ENCODE measurements around the gene PLA2G6.

Gene PLA2G6

DNA sequence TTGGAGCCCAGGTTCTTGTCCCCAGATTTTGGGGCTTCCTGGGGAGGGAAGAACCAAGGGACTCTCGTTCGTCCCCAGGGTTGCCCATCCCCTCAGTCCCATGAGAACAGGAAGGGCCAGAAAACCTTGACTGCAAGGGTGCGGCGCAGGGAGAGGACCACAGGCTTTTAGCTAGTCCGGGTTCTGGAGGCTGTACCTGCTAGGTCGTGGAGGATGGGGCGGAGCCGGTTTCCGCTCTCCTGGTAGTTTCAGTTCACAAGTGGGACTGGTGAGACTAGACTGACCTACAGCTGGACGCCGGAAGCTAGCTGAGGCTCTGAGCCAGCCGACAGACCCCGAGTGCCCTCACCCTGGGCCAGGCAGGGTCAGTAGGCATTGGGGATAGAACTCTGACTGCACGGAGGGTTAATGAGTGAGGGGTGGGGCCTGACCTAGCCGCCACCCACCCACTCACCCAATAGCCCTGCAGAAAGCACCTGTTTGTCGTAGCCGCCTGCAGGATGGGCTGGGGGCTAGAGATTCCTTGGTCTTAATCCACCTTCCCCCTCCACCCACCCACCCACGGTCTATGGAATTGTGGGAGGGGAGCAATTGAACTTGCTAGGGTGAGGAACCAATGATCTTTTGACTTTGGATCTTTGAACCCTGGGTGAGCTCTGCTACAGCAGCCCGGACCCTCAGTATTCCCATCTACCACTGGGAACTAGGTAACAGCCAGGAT is 21.6 kb upstream of the PLA2G6 start:
- Histone ChIP-seq H3K27ac (peak overlapping the region; percentile 88), H3K4me1 (no peaks in the 10 kb centered on the region), H3K36me3 (ENCODE audit: control insufficient read depth, insufficient read depth, low read length) (no peaks in the 10 kb centered on the region), H3K4me2 (ENCODE audit: low read length) (peak overlapping the region; percentile 99), H2AFZ (peak overlapping the region; percentile 76), H3K4me3 (ENCODE audit: low read depth, low read length) (peak overlapping the region; percentile 64), H3K27me3 (ENCODE audit: control insufficient read depth, insufficient read depth, low read length) (no peaks in the 10 kb centered on the region), H3K9ac (no peak overlapping the region), H3K9me3 (ENCODE audit: control insufficient read depth, low read length) (no peaks in the 10 kb centered on the region), H3K79me2 (no peaks in the 10 kb centered on the region)
- TF ChIP-seq, protein P1, sequence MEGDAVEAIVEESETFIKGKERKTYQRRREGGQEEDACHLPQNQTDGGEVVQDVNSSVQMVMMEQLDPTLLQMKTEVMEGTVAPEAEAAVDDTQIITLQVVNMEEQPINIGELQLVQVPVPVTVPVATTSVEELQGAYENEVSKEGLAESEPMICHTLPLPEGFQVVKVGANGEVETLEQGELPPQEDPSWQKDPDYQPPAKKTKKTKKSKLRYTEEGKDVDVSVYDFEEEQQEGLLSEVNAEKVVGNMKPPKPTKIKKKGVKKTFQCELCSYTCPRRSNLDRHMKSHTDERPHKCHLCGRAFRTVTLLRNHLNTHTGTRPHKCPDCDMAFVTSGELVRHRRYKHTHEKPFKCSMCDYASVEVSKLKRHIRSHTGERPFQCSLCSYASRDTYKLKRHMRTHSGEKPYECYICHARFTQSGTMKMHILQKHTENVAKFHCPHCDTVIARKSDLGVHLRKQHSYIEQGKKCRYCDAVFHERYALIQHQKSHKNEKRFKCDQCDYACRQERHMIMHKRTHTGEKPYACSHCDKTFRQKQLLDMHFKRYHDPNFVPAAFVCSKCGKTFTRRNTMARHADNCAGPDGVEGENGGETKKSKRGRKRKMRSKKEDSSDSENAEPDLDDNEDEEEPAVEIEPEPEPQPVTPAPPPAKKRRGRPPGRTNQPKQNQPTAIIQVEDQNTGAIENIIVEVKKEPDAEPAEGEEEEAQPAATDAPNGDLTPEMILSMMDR (IDR thresholded peaks at IDR 0.05) = no peak

DNA sequence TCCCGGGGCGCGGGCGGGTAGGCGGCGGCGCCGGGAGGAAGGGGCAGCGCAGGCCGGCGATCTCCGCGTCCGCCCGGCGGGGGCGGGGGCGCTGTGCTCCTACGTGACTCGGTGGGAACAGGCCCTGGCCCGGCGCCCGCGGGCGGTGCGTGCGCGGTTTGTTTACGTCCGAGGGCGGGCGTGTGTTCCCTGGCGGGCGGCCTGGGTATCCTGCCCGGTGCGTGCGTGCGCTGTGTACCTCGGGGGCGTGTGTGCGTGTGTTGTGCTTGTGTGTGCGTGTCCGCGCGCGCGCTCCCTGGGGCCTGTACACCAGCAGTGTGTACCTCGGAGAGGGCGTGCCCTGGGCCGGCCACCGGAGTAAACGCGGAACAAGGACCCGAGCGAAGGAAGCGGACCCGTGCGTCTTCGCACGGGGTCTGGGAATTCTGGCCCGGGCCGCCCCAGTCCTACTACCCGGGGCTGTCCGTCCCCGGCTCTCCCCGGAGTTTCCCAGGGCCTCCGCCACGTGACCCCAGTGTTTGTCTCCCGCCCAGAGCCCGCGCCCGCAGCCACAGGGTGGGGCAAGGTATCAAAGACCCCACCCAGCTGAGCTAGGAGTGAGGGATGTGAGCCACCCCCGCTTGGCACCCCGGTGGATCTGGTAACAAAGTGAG is 20.9 kb upstream of the PLA2G6 start:
- no peak overlapping the region for H3K9ac ChIP-seq
- no peaks in the 10 kb centered on the region for H3K27me3 ChIP-seq (ENCODE audit: control insufficient read depth, insufficient read depth, low read length)
- H3K27ac ChIP-seq = peak overlapping the region; percentile 88
- peak overlapping the region; percentile 76 for H2AFZ ChIP-seq
- no peaks in the 10 kb centered on the region for H3K79me2 ChIP-seq
- no peaks in the 10 kb centered on the region for H3K36me3 ChIP-seq (ENCODE audit: control insufficient read depth, insufficient read depth, low read length)
- H3K4me2 ChIP-seq (ENCODE audit: low read length) = peak overlapping the region; percentile 99
- H3K4me1 ChIP-seq = no peaks in the 10 kb centered on the region
- peak overlapping the region; percentile 64 for H3K4me3 ChIP-seq (ENCODE audit: low read depth, low read length)
- TF ChIP-seq, protein P1 (IDR thresholded peaks at IDR 0.05) = no peak
- no peaks in the 10 kb centered on the region for H3K9me3 ChIP-seq (ENCODE audit: control insufficient read depth, low read length)

DNA sequence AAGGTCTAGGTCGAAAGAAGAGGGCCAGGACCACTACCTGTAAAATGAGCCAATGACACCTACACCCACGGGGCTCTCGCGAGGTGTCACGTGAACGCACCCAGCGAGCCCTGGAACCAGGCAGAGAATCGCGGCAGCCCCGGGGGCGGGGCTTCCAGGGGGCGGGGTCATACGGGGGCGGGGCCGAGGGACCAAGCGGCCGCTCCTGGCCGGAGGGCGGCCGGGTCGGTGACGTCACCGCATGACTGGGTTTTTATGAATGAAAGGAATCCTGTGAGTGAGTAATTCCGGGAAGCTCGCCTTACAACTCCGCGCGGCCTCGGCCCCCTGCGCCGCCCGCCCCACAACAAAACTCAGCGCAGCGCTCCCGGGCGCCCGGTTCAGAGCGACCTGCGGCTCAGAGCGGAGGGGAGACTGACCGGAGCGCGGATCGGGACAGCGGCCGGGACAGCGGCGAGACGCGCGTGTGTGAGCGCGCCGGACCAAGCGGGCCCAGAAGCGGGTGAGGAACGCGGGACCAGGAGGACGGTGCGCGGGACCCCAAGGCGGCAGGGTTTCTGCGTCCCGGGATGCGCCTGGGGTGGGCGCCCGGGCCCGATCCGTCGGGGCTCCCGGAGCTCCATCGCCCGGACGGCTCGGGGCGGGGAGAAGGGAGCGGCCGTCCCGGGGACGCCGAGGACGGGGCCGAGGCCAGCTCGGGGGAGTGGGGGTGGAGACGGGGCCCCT is 20.2 kb upstream of the PLA2G6 start, which contains the start of gene MAFF:
TSS of gene MAFF (plus strand) at position 284 of the 726 bp plus-strand sequence. CDS start 11,860 bp downstream, outside the sequence.
- H3K36me3 ChIP-seq (ENCODE audit: control insufficient read depth, insufficient read depth, low read length) = no peaks in the 10 kb centered on the region
- no peaks in the 10 kb centered on the region for H3K9me3 ChIP-seq (ENCODE audit: control insufficient read depth, low read length)
- TF ChIP-seq, protein P1 (IDR thresholded peaks at IDR 0.05) = no peak
- no peaks in the 10 kb centered on the region for H3K27me3 ChIP-seq (ENCODE audit: control insufficient read depth, insufficient read depth, low read length)
- H3K4me2 ChIP-seq (ENCODE audit: low read length) = peak within 1 kb of the TSS; percentile 99
- peak within 1 kb of the TSS; percentile 64 for H3K4me3 ChIP-seq (ENCODE audit: low read depth, low read length)
- peak within 1 kb of the TSS; percentile 88 for H3K27ac ChIP-seq
- peak within 1 kb of the TSS; percentile 76 for H2AFZ ChIP-seq
- H3K79me2 ChIP-seq = no peaks in the 10 kb centered on the region
- H3K4me1 ChIP-seq = no peaks in the 10 kb centered on the region
- no peak within 1 kb of the TSS for H3K9ac ChIP-seq

DNA sequence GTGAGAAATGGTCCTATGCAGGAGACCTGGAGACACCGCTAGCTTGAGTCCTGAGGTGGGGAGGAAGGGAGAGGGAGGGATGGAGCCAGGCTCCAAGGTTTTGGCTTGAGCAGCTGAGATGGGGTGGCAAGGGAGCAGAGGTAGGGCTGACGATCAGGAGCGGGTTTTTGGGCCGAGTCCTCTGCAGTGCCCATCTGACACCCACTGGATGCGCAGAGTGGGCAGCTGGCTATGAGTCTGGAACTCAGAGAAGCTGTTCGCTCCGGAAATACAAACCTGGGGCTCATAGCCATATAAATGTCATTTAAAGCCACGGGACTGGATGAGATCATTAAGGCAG is 19.7 kb upstream of the PLA2G6 start:
- Histone ChIP-seq H3K36me3 (ENCODE audit: control insufficient read depth, insufficient read depth, low read length) (no peaks in the 10 kb centered on the region), H3K9ac (no peak overlapping the region), H3K27ac (peak overlapping the region; percentile 88), H3K4me2 (ENCODE audit: low read length) (peak overlapping the region; percentile 54), H3K4me3 (ENCODE audit: low read depth, low read length) (no peak overlapping the region), H3K27me3 (ENCODE audit: control insufficient read depth, insufficient read depth, low read length) (no peaks in the 10 kb centered on the region), H3K79me2 (no peaks in the 10 kb centered on the region), H2AFZ (peak overlapping the region; percentile 73), H3K9me3 (ENCODE audit: control insufficient read depth, low read length) (no peaks in the 10 kb centered on the region), H3K4me1 (no peaks in the 10 kb centered on the region)
- TF ChIP-seq, protein P1 (IDR thresholded peaks at IDR 0.05) = no peak
